NB4 (cell line): ENCODE measurements around the gene SRP19.

ENCODE experiments used
- MYC ChIP-seq: IDR thresholded peaks from 2 replicates; pipeline ENCODE4 v1.6.1; 2011; ENCODE audit warnings: low read depth, low read length
- POLR2A ChIP-seq: IDR thresholded peaks from 2 replicates; pipeline ENCODE4 v1.6.1; 2011; ENCODE audit warnings: mild to moderate bottlenecking; ENCODE audit not compliant: insufficient read length; ENCODE audit errors: extremely low read depth
- TF ChIP-seq, protein P1 (sequence below): IDR thresholded peaks from 2 replicates; pipeline ENCODE4 v1.6.1; 2011; ENCODE audit warnings: low read depth, low read length
- TF ChIP-seq, protein P2 (sequence below): IDR thresholded peaks from one replicate; pipeline ENCODE4 v1.5.1; 2012; ENCODE audit warnings: low read depth, low read length

DNA sequence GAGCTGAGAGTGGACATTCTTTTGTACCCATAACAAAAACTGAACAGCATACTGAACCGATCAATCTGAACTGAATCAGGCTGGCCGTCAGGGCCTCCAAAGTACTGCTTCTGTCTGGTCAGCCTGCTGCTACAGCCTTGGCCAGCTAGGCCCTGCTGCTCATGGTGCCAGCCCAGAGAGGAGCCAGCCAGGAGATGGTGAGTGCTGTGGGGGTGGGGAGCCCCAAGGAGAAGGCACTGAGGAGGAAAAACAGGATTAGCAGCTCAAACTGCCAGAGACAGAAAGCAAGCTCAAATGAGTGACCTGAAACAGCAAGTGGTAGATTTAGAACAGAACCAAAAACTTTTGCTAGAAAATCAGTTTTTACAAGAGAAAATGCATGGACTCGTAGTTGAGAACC, 23.9 kb downstream of the SRP19 start:
- TF ChIP-seq, protein P1, sequence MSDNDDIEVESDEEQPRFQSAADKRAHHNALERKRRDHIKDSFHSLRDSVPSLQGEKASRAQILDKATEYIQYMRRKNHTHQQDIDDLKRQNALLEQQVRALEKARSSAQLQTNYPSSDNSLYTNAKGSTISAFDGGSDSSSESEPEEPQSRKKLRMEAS = no peak
- TF ChIP-seq, protein P2, sequence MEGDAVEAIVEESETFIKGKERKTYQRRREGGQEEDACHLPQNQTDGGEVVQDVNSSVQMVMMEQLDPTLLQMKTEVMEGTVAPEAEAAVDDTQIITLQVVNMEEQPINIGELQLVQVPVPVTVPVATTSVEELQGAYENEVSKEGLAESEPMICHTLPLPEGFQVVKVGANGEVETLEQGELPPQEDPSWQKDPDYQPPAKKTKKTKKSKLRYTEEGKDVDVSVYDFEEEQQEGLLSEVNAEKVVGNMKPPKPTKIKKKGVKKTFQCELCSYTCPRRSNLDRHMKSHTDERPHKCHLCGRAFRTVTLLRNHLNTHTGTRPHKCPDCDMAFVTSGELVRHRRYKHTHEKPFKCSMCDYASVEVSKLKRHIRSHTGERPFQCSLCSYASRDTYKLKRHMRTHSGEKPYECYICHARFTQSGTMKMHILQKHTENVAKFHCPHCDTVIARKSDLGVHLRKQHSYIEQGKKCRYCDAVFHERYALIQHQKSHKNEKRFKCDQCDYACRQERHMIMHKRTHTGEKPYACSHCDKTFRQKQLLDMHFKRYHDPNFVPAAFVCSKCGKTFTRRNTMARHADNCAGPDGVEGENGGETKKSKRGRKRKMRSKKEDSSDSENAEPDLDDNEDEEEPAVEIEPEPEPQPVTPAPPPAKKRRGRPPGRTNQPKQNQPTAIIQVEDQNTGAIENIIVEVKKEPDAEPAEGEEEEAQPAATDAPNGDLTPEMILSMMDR = no peak
- TF ChIP-seq POLR2A = no peak
- TF ChIP-seq MYC = no peak
